IMR-90 (cell line): Measurements from ENCODE around the gene MCM6. TPM values are rescaled to one million over a fixed set of nuclear protein-coding genes. Genes with fewer than 3 reads are reported as not detected.
A peak's percentile ranks its signal among the peaks of the same experiment; 100 is the strongest.

Experiments
- ATAC-seq: fragments of 200-7000 bp; cut with Tn5 transposase; 2 replicates; pipeline ENCODE4 v1.9.1; 2020; ENCODE audit warnings: low read depth, mild to moderate bottlenecking, moderate library complexity
- BruUV-seq: library from RNA; stranded (reverse); fragments of 400-500 nt; replicated peaks from 2 replicates; lab custom pipeline; 2021; lab: Mats Ljungman, UMichigan
- CTCF ChIA-PET: fragments of 300-600 bp; formaldehyde crosslinking; extraction: SDS; loops from one replicate; lab custom pipeline; 2021; ENCODE audit warnings: antibody characterized with exemption; lab: Yijun Ruan, JAX
- POLR2A ChIA-PET: fragments of 300-600 bp; sonication (Branson Sonifier 250); formaldehyde crosslinking; loops from one replicate; lab custom pipeline; 2022; ENCODE audit warnings: antibody characterized with exemption; ENCODE audit not compliant: unreplicated experiment; lab: Charles Lee
- DNase-seq: peaks from one replicate; pipeline ENCODE4 v3.0.0; 2013
- H2AFZ ChIP-seq: replicated peaks from 2 replicates; pipeline ENCODE3; 2013; ENCODE audit warnings: low read length, mild to moderate bottlenecking; ENCODE audit not compliant: poor library complexity
- H2AK5ac ChIP-seq: 2 replicates; pipeline ENCODE4 v1.6.1; 2013; ENCODE audit warnings: low read depth, low read length, inconsistent platforms
- H2AK9ac ChIP-seq: replicated peaks from 2 replicates; pipeline ENCODE3; 2013; ENCODE audit warnings: mild to moderate bottlenecking, low read depth, low read length, moderate library complexity; ENCODE audit not compliant: poor library complexity
- H2BK120ac ChIP-seq: 2 replicates; pipeline ENCODE4 v1.6.1; 2013; ENCODE audit warnings: low read depth, low read length, inconsistent platforms
- H2BK15ac ChIP-seq: 3 replicates; pipeline ENCODE4 v1.6.1; 2013; ENCODE audit warnings: low read depth, low read length, inconsistent platforms
- H2BK20ac ChIP-seq: 2 replicates; pipeline ENCODE4 v1.6.1; 2013; ENCODE audit warnings: low read depth, mild to moderate bottlenecking, inconsistent platforms, low read length, moderate library complexity
- H2BK5ac ChIP-seq: 2 replicates; pipeline ENCODE4 v1.6.1; 2013; ENCODE audit warnings: mild to moderate bottlenecking, low read depth, low read length, inconsistent platforms; ENCODE audit not compliant: poor library complexity, severe bottlenecking
- H3K14ac ChIP-seq: replicated peaks from 2 replicates; pipeline ENCODE4 v1.6.1; 2013; ENCODE audit warnings: low read depth, low read length, inconsistent platforms
- H3K18ac ChIP-seq: 2 replicates; pipeline ENCODE4 v1.6.1; 2013; ENCODE audit warnings: low read depth, low read length, control low read depth
- H3K23ac ChIP-seq: 2 replicates; pipeline ENCODE4 v1.6.1; 2013; ENCODE audit warnings: low read depth, low read length, inconsistent platforms
- H3K27ac ChIP-seq: 2 replicates; pipeline ENCODE4 v1.5.1; 2013; ENCODE audit warnings: mild to moderate bottlenecking, control low read depth, low read length; ENCODE audit not compliant: insufficient read depth
- H3K27me3 ChIP-seq: 2 replicates; pipeline ENCODE4 v1.6.1; 2013; ENCODE audit warnings: low read length; ENCODE audit not compliant: control insufficient read depth, insufficient read depth
- H3K36me3 ChIP-seq: 2 replicates; pipeline ENCODE4 v1.6.1; 2013; ENCODE audit warnings: low read length, mixed read lengths; ENCODE audit not compliant: control insufficient read depth, insufficient read depth
- H3K4ac ChIP-seq: 2 replicates; pipeline ENCODE4 v1.6.1; 2013; ENCODE audit warnings: low read depth, low read length, inconsistent platforms
- H3K4me1 ChIP-seq: 2 replicates; pipeline ENCODE4 v1.6.1; 2013; ENCODE audit warnings: low read length, mixed read lengths; ENCODE audit not compliant: control insufficient read depth, insufficient read depth
- H3K4me2 ChIP-seq: 2 replicates; pipeline ENCODE4 v1.6.1; 2013; ENCODE audit warnings: low read depth, mild to moderate bottlenecking, control low read depth, low read length, moderate library complexity
- H3K4me3 ChIP-seq: 2 replicates; pipeline ENCODE4 v1.5.1; 2013; ENCODE audit warnings: low read depth, mild to moderate bottlenecking, control low read depth, low read length, moderate library complexity; ENCODE audit not compliant: insufficient read depth
- H3K56ac ChIP-seq: 2 replicates; pipeline ENCODE4 v1.6.1; 2013; ENCODE audit warnings: low read length, inconsistent platforms; ENCODE audit not compliant: insufficient read depth; ENCODE audit errors: extremely low read depth
- H3K79me1 ChIP-seq, 2 experiments: 2 replicates each; pipeline ENCODE4 v1.6.1; 2013; ENCODE audit warnings: low read length in 2 of 2, inconsistent platforms in 1 of 2, low read depth in 1 of 2
- H3K9ac ChIP-seq: 2 replicates; pipeline ENCODE4 v1.6.1; 2013; ENCODE audit warnings: low read depth, low read length, control low read depth
- H3K9me1 ChIP-seq: 2 replicates; pipeline ENCODE4 v1.6.1; 2013; ENCODE audit warnings: low read length, inconsistent platforms; ENCODE audit not compliant: insufficient read depth
- H3K9me3 ChIP-seq: 2 replicates; pipeline ENCODE4 v1.6.1; 2013; ENCODE audit warnings: low read length; ENCODE audit not compliant: control insufficient read depth, insufficient read depth
- H4K20me1 ChIP-seq: 2 replicates; pipeline ENCODE4 v1.6.1; 2013; ENCODE audit warnings: low read length, inconsistent platforms; ENCODE audit not compliant: insufficient read depth
- H4K5ac ChIP-seq: 2 replicates; pipeline ENCODE4 v1.6.1; 2013; ENCODE audit warnings: mild to moderate bottlenecking, low read depth, low read length, control low read depth
- H4K8ac ChIP-seq, 2 experiments: 2 replicates each; pipeline ENCODE4 v1.6.1; 2013; ENCODE audit warnings: low read depth in 2 of 2, low read length in 2 of 2, control low read depth in 1 of 2, inconsistent platforms in 1 of 2
- H4K91ac ChIP-seq: 2 replicates; pipeline ENCODE4 v1.6.1; 2013; ENCODE audit warnings: low read depth, low read length, inconsistent platforms; ENCODE audit not compliant: insufficient read depth
- BHLHE40 ChIP-seq: fragments of 150-350 bp; IDR thresholded peaks from 2 replicates; pipeline ENCODE4 v1.6.1; 2016; ENCODE audit warnings: mild to moderate bottlenecking, low read depth, low read length
- CEBPB ChIP-seq: IDR thresholded peaks from 2 replicates; pipeline ENCODE4 v1.6.1; 2012; ENCODE audit warnings: low read depth, low read length, improper control_type of control experiment
- CHD1 ChIP-seq: IDR thresholded peaks from 2 replicates; pipeline ENCODE4 v1.6.1; 2012; ENCODE audit warnings: low read depth, low read length, improper control_type of control experiment
- CTCF ChIP-seq: conservative IDR thresholded peaks from 2 replicates; pipeline ENCODE4 v1.5.1; 2012; ENCODE audit warnings: mild to moderate bottlenecking, low read depth, low read length, improper control_type of control experiment
- ELK1 ChIP-seq: fragments of 150-350 bp; IDR thresholded peaks from 2 replicates; pipeline ENCODE4 v1.6.1; 2016; ENCODE audit warnings: low read depth, mild to moderate bottlenecking, low read length, moderate library complexity, borderline replicate concordance
- FOS ChIP-seq: fragments of 150-350 bp; IDR thresholded peaks from 2 replicates; pipeline ENCODE4 v1.6.1; 2016; ENCODE audit warnings: low read depth, low read length
- MAFK ChIP-seq: IDR thresholded peaks from 2 replicates; pipeline ENCODE4 v1.6.1; 2012; ENCODE audit warnings: low read depth, low read length, improper control_type of control experiment
- MAZ ChIP-seq: IDR thresholded peaks from 2 replicates; pipeline ENCODE4 v1.6.1; 2012; ENCODE audit warnings: low read depth, mild to moderate bottlenecking, low read length, improper control_type of control experiment, moderate library complexity, borderline replicate concordance
- MXI1 ChIP-seq: IDR thresholded peaks from 2 replicates; pipeline ENCODE4 v1.6.1; 2012; ENCODE audit warnings: low read depth, mild to moderate bottlenecking, low read length, moderate library complexity, borderline replicate concordance
- NFE2L2 ChIP-seq: fragments of 150-350 bp; IDR thresholded peaks from 2 replicates; pipeline ENCODE4 v1.6.1; 2016; ENCODE audit warnings: low read depth, mild to moderate bottlenecking, low read length
- POLR2A ChIP-seq: IDR thresholded peaks from 2 replicates; pipeline ENCODE4 v1.6.1; 2012; ENCODE audit warnings: mild to moderate bottlenecking, low read depth, low read length
- RAD21 ChIP-seq: IDR thresholded peaks from 2 replicates; pipeline ENCODE4 v1.6.1; 2012; ENCODE audit warnings: low read length, improper control_type of control experiment
- RCOR1 ChIP-seq: IDR thresholded peaks from 2 replicates; pipeline ENCODE4 v1.6.1; 2012; ENCODE audit warnings: mild to moderate bottlenecking, low read length, improper control_type of control experiment; ENCODE audit not compliant: insufficient replicate concordance
- RFX5 ChIP-seq: IDR thresholded peaks from 2 replicates; pipeline ENCODE4 v1.8.0; 2012; ENCODE audit warnings: low read depth, mild to moderate bottlenecking, low read length, moderate library complexity
- USF2 ChIP-seq: fragments of 150-350 bp; IDR thresholded peaks from 2 replicates; pipeline ENCODE4 v1.6.1; 2017; ENCODE audit warnings: mild to moderate bottlenecking, antibody characterized with exemption, low read length, low read depth
- WGBS, 2 experiments: methylation state at CpG; one replicate each; pipeline versions ENCODE4 v1.1.5 to v1.1.7; 2013; ENCODE audit warnings: missing lambda C conversion rate in 2 of 2; ENCODE audit not compliant: insufficient read length in 1 of 2; ENCODE audit errors: extremely low coverage in 2 of 2; 5-methylcytosine and 5-hydroxymethylcytosine counted together
- dilution Hi-C: fragments of 300-500 bp; cut with HindIII; formaldehyde crosslinking; loops from one replicate; pipeline ENCODE4 v1.14.3; 2018; ENCODE audit warnings: low sequenced_read_pairs; ENCODE audit not compliant: unreplicated experiment
- in situ Hi-C: fragments of 300-500 bp; cut with MboI; formaldehyde crosslinking; loops from 3 replicates; pipeline ENCODE4 v1.14.3; 2019; ENCODE audit warnings: low sequenced_read_pairs, inconsistent platforms, mixed read lengths
- intact Hi-C: fragments of 100-400 bp; cut with micrococcal nuclease; formaldehyde crosslinking; loops from 2 replicates; pipeline ENCODE4 v1.10.0; 2022
- polyA plus RNA-seq, 3 experiments: library from polyadenylated mRNA; depleted of rRNA; stranded (reverse); fragments of >200 nt; gene quantifications; 2 replicates each; pipeline ENCODE4 v1.2.3, GENCODE V29; 2012; ENCODE audit warnings: low replicate concordance in 1 of 3
- total RNA-seq: library from RNA; depleted of rRNA; stranded (reverse); fragments of >200 nt; gene quantifications from 2 replicates; pipeline ENCODE4 v1.2.3, GENCODE V29; 2012

Gene MCM6
- total and polyA plus RNA-seq, 2 of the 4 experiments (the other 2 are of a cell fraction), result 21.4 to 29.6 TPM

- Histone ChIP-seq H2BK120ac (peak overlapping the region; percentile 16), H3K18ac (peak overlapping the region; percentile 35; the same call in 1 of the 2 replicates), H3K56ac (no peak overlapping the region), H2BK15ac (peak overlapping the region; percentile 76; the same call in 2 of the 3 replicates), H3K9me1 (no peaks in the 10 kb centered on the region), H4K5ac (no peak overlapping the region), H3K4me1 (peaks cover 6% of the 10 kb centered on the region; the same call in 1 of the 2 replicates), H4K8ac (peak overlapping the region in 1 of 2 experiments; percentile 54; a peak in 2 of 4 replicates), H3K4me2 (peak overlapping the region; percentile 30; the same call in 1 of the 2 replicates), H3K23ac (peak overlapping the region; percentile 48; the same call in 1 of the 2 replicates), H4K20me1 (no peaks in the 10 kb centered on the region), H3K79me1 (no peaks in the 10 kb centered on the region), H3K4ac (peak overlapping the region; percentile 50), H3K9ac (no peak overlapping the region), H3K9me3 (peaks cover 5% of the 10 kb centered on the region), H2BK5ac (peak overlapping the region; percentile 4), H2BK20ac (peak overlapping the region; percentile 49; the same call in 1 of the 2 replicates), H3K27ac (no peak overlapping the region), H2AK5ac (no peak overlapping the region; the same call in 1 of the 2 replicates), H2AFZ (peak overlapping the region; percentile 87), H3K36me3 (no peaks in the 10 kb centered on the region), H3K27me3 (peaks cover under 1% of the 10 kb centered on the region; the same call in 1 of the 2 replicates), H3K14ac (peak overlapping the region; percentile 44; the same call in 1 of the 2 replicates), H3K4me3 (no peak overlapping the region), H4K91ac (no peak overlapping the region), H2AK9ac (peak overlapping the region; percentile 63)
- in situ Hi-C loops (no loop called here), dilution Hi-C loops (no loop called here), intact Hi-C loops (no loop called here)
- POLR2A ChIA-PET, result no interaction called here
- no TSS peak for BruUV-seq
- WGBS, 2 experiments, result 60% methylated on average over 4 of the region's 9 CpGs; no CpG with 5 or more reads in 1 of the 2 experiments
- peak; percentile 72 for DNase-seq
- CTCF ChIA-PET, result no interaction called here
- ATAC-seq, result peak; percentile 58
- no peak for TF ChIP-seq CEBPB
- TF ChIP-seq FOS, result no peak
- TF ChIP-seq ELK1, result no peak
- no peak for TF ChIP-seq MAFK
- TF ChIP-seq RFX5, result no peak
- no peak for TF ChIP-seq CTCF
- TF ChIP-seq USF2, result no peak
- TF ChIP-seq MXI1, result no peak
- TF ChIP-seq CHD1, result no peak
- no peak for TF ChIP-seq POLR2A
- TF ChIP-seq NFE2L2, result no peak
- no peak for TF ChIP-seq BHLHE40
- no peak for TF ChIP-seq RCOR1
- no peak for TF ChIP-seq MAZ
- TF ChIP-seq RAD21, result no peak
These were observed 56.1 kb downstream of the MCM6 start for GRCh38 chr2:135820003-135820618.
